Stimulated activated CD4-positive, alpha-beta T cell treated with anti-CD3 and anti-CD28 coated beads, TNF-alpha, amount 100 ng/mL, for 24 hours (primary cell): ENCODE data around the gene MRPL18.
"Not testable (repeated sequence)": the region's sequence is repeated elsewhere in the genome, so short reads cannot be mapped to it uniquely, and the experiment has no call there.

ENCODE experiments used
- DNase-seq, 3 experiments: peaks; one replicate each; pipeline ENCODE4 v3.0.0-alpha.2; 2020; ENCODE audit warnings: low read depth in 3 of 3

Gene MRPL18

GRCh38 chr6:159772196-159772595, 18.1 kb upstream of the MRPL18 start:
- no peak for DNase-seq

DNA sequence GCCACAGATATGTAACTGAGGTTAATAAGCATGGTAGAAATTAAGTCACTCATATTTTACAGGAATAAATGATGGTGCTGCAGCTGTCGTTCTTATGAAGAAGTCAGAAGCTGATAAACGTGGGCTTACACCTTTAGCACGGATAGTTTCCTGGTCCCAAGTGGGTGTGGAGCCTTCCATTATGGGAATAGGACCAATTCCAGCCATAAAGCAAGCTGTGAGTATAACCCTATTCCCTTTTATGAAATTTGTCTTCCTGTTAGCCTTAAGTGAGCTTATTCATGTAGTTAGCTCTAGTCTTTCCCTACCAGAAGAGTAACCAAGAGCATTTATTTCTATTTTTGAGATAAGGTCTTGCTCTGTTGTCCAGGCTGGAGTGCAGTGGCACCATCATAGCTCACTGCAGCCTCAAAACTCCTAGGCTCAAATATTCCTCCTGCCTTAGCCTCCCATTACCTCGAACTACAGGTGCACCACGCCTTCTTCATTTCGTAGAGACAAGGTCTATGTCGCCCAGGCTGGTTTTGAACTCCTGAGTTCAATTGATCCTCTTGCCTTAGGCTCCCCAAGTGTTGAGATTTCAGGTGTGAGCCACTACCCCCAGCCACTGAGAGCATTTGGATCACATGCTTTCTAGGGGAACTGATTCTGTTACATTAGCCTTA, 12.9 kb upstream of the MRPL18 start:
- no peak for DNase-seq

DNA sequence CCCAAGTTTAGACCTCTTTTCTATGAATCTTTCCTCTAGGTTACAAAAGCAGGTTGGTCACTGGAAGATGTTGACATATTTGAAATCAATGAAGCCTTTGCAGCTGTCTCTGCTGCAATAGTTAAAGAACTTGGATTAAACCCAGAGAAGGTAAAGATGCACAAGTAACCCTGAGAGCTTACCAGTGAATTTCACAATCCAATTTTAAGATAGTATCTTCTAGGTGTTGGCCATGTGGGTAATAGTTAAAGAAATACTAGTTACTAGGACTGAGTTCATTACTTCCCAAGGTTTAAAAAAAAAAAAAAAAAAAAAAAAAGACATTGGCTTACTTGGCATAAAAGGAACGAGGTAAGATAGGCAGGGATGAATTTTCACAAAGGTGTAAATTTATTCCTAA, 12.1 kb upstream of the MRPL18 start:
- no peak for DNase-seq

GRCh38 chr6:159778542-159779103, 11.6 kb upstream of the MRPL18 start:
- DNase-seq, result no peak

GRCh38 chr6:159788276-159788675, 2.0 kb upstream of the MRPL18 start:
- DNase-seq, result no peak

DNA sequence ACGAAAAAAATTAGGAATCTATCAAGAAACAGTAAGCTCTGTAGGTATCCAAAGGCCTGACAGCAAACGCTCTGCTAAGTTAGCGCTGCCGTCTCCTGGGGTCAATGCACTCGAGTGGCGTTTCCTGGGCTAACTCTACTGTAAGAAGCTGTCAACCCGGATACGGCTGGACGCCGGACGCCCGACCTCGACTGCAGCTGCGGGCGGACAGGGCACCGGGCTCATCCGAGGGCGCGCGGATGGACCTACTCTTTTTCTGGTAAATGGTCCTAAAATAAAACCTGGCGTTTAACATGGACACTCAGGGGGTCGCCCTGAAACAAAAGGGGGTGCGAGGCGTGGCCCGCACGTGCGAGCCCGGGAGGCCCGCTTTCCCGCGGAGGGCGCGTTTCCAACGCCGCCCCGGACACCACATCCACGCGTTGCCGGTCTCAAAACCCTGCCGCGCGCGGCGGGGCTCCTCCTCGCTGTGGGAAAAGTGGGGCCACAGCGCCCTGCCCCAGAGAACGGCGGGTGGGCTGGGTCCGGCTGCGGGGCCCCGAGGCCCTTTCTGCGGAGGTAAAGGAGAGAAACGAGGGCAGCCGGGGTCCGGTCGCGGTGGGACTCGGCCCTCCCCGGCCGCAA, 1.4 kb upstream of the MRPL18 start:
- peak; percentile 5 to 27 (median 8) for DNase-seq

- DNase-seq, result peak; percentile 98 to 99 (median 99)
Observed at GRCh38 chr6:159789377-159790148, 704 bp upstream of the MRPL18 start, which contains the start of gene TCP1. Gene TCP1 (minus strand): TSS chr6:159789602. CDS start chr6:159789468, 134 bp downstream.

DNA sequence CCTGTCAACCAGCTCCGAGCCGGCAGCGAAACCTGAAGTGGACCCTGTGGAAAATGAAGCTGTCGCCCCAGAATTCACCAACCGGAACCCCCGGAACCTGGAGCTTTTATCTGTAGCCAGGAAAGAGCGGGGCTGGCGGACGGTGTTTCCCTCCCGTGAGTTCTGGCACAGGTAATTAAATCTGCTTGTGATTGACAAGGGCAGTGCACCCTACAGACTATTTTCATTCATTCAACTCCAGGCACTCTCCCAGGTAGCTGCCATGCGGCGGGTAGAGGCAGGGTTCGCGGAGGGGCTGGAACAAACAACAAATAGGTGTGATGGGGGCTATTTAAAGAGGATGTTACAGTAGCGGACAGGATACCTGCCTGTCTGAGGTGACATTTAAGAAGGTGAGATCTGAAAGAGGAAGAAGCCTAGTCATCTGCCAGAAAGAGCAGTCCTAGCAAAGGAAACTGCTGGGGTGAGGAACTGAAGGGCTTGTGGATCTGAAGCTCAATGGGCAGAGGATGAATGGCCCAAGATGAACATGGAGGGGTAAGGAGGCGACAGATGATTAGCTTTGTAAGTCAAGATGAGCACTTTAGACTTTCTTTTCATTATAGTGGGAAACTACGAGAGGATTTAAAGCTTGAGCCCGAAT, 810 bp downstream of the MRPL18 start:
- DNase-seq, result peak in 1 of 3 experiments; percentile 2

GRCh38 chr6:159794976-159795375, 4.7 kb downstream of the MRPL18 start:
- not testable (repeated sequence) for DNase-seq

DNA sequence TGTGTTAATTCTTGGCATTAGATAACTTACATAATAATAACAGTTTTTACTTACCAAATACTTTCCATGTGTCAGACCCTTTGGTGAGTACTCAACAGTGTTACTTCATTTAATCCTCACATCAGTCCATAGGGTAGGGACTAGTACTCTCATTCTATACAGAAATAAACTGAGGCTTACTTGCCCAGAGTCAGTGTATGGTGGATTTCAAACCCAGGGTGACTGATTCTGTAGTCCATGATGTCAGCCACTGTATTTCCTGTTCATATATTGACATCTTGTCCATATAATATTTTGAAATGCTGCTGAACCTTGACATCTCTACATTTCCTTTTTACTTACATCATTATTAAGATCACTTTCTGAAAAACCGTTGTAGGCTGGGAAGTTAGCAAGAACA, 7.3 kb downstream of the MRPL18 start:
- no peak for DNase-seq

- no peak for DNase-seq
Observed at GRCh38 chr6:159800141-159800865, 10.0 kb downstream of the MRPL18 start, which contains the start of gene PNLDC1. Gene PNLDC1 (plus strand): TSS chr6:159800276. CDS start chr6:159800308, 32 bp downstream.

DNA sequence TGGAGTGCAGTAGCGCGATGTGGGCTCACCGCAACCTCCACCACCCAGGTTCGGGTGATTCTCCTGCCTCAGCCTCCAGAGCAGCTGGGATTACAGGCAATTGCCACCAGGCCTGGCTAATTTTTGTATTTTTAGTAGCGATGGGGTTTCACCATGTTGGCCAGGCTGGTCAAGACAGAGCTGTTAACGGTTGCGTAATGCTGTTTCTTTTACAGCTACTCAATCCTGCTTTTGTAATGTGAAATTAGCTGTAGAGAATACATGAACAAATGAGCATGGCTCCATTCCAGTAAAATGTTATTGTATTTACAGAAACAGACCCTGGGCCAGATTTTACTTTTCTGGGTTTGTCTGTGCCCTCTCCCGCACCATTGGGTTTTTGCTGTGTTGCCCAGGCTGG, 11.7 kb downstream of the MRPL18 start:
- DNase-seq, result no peak

DNA sequence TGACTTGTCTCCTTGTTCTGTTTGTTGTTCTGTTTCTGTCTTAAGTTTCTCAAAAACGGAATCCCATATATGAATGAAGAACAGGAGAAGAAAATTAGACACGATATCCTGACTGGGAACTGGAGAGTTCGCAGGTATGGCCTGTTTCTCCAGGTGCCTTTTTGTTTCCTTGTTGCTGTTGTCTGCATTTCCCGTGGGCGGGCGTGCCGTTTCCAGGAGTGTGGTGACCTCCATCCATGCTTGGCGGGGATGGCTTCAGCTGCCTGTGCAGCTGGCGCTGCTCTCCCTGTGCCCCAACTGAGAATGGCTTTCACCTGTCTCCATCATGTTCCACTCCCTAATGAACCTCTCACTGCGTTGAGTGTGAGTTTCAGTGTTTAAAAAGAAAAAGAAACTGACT, 14.2 kb downstream of the MRPL18 start:
- DNase-seq, result no peak

GRCh38 chr6:159805440-159806020, 15.3 kb downstream of the MRPL18 start:
- DNase-seq, result no peak

GRCh38 chr6:159806021-159806458, 15.8 kb downstream of the MRPL18 start:
- DNase-seq, result no peak

DNA sequence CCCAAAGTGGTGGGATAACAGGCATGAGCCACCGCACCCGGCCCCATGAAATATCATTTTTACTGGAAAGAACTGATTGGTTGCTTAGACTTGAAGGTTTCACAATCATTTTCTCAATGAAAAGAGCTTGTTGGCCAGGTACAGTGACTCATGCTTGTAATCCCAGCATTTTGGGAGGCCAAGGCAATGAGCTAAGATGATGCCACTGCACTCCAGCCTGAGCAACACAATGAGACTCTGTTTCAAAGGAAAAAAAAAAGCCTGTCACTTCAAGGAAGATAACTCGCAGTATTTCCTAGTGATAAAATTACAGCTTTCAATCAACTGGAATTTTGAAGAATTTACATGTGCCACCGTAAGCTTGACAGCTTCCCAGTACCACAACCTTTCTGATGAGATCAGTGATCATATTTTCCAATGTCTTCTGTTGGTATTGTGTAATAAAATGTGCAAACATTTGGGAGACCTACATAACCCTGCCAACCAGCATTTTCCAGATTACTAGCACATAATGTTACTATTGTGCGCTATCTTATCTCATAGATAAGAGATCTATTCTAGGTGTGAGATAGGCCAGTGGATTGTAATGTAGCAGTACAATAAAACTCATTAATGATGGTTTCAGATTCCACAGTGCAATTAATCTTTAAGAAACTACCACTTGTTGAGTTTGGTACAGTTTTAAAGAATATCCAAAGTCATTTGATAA, 17.0 kb downstream of the MRPL18 start:
- DNase-seq, result no peak

DNA sequence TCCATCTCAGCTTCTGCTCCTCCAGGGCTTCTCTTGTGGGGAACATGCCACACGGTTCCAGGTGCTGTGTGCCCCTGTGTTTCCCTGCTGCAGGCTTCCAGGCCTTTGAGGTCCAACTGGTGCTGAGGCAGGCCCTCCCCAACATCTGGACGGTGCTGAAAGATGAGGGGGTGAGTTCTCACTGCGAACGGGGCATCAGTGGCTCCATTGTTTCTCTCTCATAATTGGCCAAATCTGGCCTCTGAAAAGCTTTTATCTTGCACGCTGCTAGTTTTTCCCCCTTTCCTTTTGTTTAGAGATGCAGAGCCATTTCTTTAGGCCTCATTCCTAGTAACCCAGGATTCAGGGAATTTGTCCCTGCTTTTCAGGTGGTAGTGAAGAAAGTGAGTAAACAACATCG, 18.4 kb downstream of the MRPL18 start:
- DNase-seq, result no peak

DNA sequence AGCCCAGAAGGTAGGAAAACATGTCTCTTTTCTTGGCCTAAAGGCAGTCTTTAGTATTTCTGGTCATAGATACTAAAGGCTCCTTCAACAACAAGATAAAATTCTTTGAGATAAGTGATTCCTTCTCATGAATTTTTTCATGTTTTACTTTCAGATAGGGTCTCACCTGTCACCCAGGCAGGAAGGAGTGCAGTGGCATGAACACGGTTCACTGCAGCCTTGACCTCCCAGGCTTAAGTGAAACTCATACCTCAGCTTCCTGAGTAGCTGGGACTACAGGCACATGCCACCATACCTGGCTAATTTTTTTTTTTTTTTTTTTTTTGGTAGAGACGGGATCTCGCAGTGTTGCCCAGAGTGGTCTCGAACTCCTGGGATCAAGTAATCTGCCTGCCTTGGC, 18.9 kb downstream of the MRPL18 start:
- DNase-seq, result no peak

- no peak for DNase-seq
Observed at GRCh38 chr6:159813781-159814180, 23.5 kb downstream of the MRPL18 start.

- DNase-seq, result no peak
Observed at GRCh38 chr6:159815410-159815809, 25.1 kb downstream of the MRPL18 start.
